HAP-1 (cell line): ENCODE data around the gene BSDC1.
"Not testable (repeated sequence)": the region's sequence is repeated elsewhere in the genome, so short reads cannot be mapped to it uniquely, and the experiment has no call there.

Experiments
- DNase-seq, 2 experiments: peaks; one replicate each; pipeline ENCODE4 v3.0.0-alpha.2; 2016 to 2020; ENCODE audit warnings: low spot score in 2 of 2
- H3K27me3 ChIP-seq: fragments of 250-450 bp; sonication (Bioruptor Pico); 2 replicates; pipeline ENCODE4 v1.5.1; 2020; ENCODE audit warnings: low read depth, mild to moderate bottlenecking, moderate library complexity
- H3K36me3 ChIP-seq: fragments of 250-450 bp; sonication (Bioruptor Pico); replicated peaks from 2 replicates; pipeline ENCODE4 v1.5.1; 2020; ENCODE audit warnings: mild to moderate bottlenecking
- H3K4me1 ChIP-seq: fragments of 250-450 bp; sonication (Bioruptor Pico); 2 replicates; pipeline ENCODE4 v1.5.1; 2020; ENCODE audit warnings: mild to moderate bottlenecking
- H3K4me3 ChIP-seq: fragments of 250-450 bp; sonication (Bioruptor Pico); 2 replicates; pipeline ENCODE4 v1.5.1; 2020; ENCODE audit warnings: mild to moderate bottlenecking, moderate library complexity
- H3K9me3 ChIP-seq: fragments of 250-450 bp; sonication (Bioruptor Pico); 2 replicates; pipeline ENCODE4 v1.5.1; 2020; ENCODE audit warnings: mild to moderate bottlenecking, moderate library complexity
- in situ Hi-C: fragments of 300-500 bp; cut with MboI; formaldehyde crosslinking; loops from 3 replicates; pipeline ENCODE4 v1.14.3; 2020; ENCODE audit warnings: low sequenced_read_pairs, inconsistent platforms, mixed read lengths

BSDC1 gene

DNA sequence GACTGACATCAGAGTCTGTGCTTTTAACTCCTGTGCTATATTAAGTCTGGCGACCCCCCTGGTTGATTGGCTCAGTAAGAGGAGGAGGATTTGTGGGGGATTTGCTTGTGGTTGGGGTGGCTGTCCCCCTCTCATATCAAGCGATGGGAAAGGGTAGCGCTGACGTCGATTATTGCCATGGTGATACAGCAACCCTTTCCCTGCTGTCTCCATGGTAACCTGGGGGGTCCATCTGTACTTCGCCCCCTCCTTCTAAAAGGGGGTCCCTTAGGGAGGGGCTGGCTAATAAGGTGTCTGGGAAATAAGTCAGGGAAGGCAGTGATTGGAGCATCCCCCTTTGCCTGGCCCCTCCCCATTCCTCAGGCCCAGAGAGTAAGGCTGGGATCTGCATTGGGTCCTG lies 36.6 kb downstream of the BSDC1 start:
- Histone ChIP-seq H3K36me3 (peaks cover 3% of the 10 kb centered on the region; the same call in 1 of the 2 replicates), H3K9me3 (no peaks in the 10 kb centered on the region), H3K27me3 (no peaks in the 10 kb centered on the region), H3K4me1 (no peaks in the 10 kb centered on the region), H3K4me3 (no peak overlapping the region)
- in situ Hi-C loops: no loop called here
- no peak for DNase-seq

GRCh38 chr1:32356478-32356877 lies 37.8 kb downstream of the BSDC1 start:
- in situ Hi-C loops: no loop called here
- DNase-seq: no peak
- Histone ChIP-seq H3K9me3 (no peaks in the 10 kb centered on the region), H3K36me3 (peaks cover 3% of the 10 kb centered on the region; the same call in 1 of the 2 replicates), H3K4me3 (no peak overlapping the region), H3K27me3 (no peaks in the 10 kb centered on the region), H3K4me1 (peaks cover 5% of the 10 kb centered on the region)

DNA sequence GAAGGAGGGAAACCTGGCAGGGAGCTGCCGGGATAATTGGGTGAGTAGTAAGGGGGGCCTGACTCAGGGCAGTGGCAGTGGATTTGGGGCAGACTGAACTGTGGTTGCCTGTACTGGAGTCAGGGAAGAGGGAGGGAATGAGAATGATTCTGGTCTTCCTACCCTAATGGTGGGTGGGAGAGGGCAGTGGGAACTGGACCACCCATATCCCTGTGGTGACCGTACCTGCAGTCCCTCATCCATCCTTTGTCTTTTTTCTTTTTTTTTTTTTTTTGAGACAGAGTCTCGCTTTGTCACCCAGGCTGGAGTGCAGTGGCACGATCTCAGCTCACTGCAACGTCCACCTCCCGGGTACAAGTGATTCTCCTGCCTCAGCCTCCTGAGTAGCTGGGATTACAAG lies 38.5 kb downstream of the BSDC1 start:
- in situ Hi-C loops, H3K27me3 ChIP-seq, H3K36me3 ChIP-seq, DNase-seq, H3K4me1 ChIP-seq, H3K4me3 ChIP-seq, H3K9me3 ChIP-seq: not testable (repeated sequence)

DNA sequence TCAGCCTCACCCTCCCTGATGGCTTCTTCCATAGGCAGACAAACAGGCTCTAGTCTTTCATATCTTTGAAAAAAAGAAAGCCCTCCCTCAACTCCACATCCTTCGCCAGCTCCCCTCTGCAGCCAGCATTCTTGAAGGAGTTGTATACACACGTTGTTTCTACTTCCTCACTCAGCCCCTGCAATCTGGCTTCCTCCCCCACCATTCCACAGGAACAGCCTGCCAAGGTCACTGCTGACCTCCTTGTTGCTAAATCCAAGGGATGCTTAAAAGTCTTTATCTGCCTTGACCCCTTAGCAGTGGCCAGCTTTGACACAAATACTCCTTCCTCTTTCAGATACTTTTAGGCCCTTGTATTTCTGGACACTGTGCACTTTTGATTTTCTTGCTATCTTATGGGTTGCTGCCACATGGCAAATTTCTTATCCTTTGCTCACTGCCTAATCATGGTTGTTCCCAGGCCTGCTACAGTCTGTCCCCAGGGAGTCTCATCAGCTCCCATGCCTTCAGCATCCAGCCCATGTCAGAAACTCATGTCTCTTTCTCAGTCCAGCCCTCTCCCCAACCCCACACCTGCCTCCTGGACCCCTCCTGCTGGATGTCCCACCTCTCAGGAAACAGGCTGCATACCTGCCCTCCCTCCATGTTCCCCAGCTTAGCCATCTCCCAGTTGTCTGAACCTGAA lies 40.2 kb downstream of the BSDC1 start:
- Histone ChIP-seq H3K36me3 (peaks cover 6% of the 10 kb centered on the region; the same call in 1 of the 2 replicates), H3K27me3 (no peaks in the 10 kb centered on the region), H3K4me3 (no peak overlapping the region), H3K4me1 (peaks cover 8% of the 10 kb centered on the region), H3K9me3 (0 out of 2 replicates have a peak, but pooled peaks cover 5% of the 10 kb centered on the region)
- DNase-seq: no peak
- in situ Hi-C loops: no loop called here

GRCh38 chr1:32353431-32353830 lies 40.8 kb downstream of the BSDC1 start:
- no peak for DNase-seq
- peaks cover 8% of the 10 kb centered on the region for H3K4me1 ChIP-seq
- H3K27me3 ChIP-seq: no peaks in the 10 kb centered on the region
- H3K9me3 ChIP-seq: 0 out of 2 replicates have a peak, but pooled peaks cover 5% of the 10 kb centered on the region
- H3K4me3 ChIP-seq: no peak overlapping the region
- H3K36me3 ChIP-seq: peaks cover 5% of the 10 kb centered on the region; the same call in 1 of the 2 replicates
- in situ Hi-C loops: no loop called here

DNA sequence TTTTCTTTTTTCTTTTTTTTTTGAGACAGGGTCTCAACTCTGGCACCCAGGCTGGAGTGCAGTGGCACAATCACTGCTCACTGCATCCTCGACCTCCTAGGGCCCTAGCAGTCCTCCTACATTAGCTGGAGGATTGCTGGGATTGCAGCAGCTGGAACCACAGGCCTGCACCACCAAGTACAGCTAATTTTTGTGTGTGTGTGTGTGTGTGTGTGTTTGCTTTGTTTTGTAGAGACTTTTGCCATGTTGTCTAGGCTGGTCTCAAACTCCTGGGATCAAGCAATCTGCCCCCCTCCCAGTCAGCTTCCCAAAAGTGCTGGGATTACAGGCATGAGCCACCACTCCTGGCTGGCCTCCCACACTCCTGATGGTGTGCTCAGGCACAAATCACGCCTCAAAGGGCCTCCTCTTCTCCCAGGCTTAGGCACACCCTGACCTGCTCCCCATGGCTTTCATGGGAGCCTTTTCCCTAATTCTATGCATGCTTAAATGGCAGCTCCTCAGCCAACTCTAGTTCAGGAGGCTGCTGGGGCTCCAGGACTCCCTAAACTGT lies 41.3 kb downstream of the BSDC1 start:
- Histone ChIP-seq H3K36me3 (peaks cover 3% of the 10 kb centered on the region; the same call in 1 of the 2 replicates), H3K27me3 (no peaks in the 10 kb centered on the region), H3K4me1 (peaks cover 8% of the 10 kb centered on the region), H3K4me3 (no peak overlapping the region), H3K9me3 (0 out of 2 replicates have a peak, but pooled peaks cover 5% of the 10 kb centered on the region)
- DNase-seq: no peak
- in situ Hi-C loops: no loop called here

- H3K4me3 ChIP-seq: peak overlapping the region; percentile 59
- in situ Hi-C loops: no loop called here
- DNase-seq: no peak
- 0 out of 2 replicates have a peak, but pooled peaks cover 5% of the 10 kb centered on the region for H3K9me3 ChIP-seq
- no peaks in the 10 kb centered on the region for H3K27me3 ChIP-seq
- H3K36me3 ChIP-seq: peaks cover 3% of the 10 kb centered on the region; the same call in 1 of the 2 replicates
- H3K4me1 ChIP-seq: peaks cover 8% of the 10 kb centered on the region
Observed at GRCh38 chr1:32352239-32352745, 41.9 kb downstream of the BSDC1 start.

DNA sequence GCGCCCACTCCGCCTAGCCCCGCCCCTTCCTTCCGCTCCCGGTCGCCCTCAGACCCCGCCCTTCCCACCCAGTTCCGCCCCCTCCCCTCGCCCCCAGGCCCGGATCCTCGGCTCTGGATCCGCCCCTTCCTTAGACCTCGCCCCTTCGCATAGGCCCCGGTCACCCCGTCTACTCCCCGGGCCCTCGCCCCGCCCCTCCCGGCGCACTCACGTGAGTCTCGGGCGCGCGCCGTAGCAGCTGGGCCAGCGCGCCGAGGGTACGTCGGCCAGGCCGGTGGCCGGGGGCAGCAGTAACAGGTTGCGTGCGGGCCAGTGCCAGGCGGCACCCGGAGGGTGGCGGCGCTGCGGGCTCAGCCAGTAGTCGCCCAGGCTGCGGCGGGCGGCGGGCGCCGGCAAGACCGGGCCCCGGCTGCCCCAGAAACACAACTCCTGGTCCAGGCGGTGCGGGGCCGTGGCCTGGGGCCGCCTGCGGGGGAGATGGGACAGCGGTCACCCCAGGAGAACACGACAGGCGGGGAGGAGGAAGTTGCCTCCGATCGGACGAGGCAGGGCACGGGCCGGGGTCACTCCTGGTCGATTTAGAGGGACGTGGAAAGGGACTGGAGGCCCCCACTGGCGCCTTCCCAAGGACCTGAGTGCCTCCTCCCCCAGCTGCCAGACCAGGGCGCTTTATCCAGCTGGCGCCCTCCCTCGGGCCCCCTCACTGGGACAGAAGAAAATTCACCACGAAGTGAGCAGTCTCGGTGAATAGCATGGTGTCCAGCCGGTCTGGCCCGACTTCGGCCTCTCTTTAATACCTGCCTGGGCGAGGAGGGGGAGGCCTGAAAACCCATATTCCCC lies 42.6 kb downstream of the BSDC1 start:
- H3K9me3 ChIP-seq: 0 out of 2 replicates have a peak, but pooled peaks cover 5% of the 10 kb centered on the region
- peaks cover 8% of the 10 kb centered on the region for H3K4me1 ChIP-seq
- peak overlapping the region; percentile 59 for H3K4me3 ChIP-seq
- peaks cover 3% of the 10 kb centered on the region; the same call in 1 of the 2 replicates for H3K36me3 ChIP-seq
- in situ Hi-C loops: no loop called here
- H3K27me3 ChIP-seq: no peaks in the 10 kb centered on the region
- DNase-seq: peak; percentile 91 to 98

DNA sequence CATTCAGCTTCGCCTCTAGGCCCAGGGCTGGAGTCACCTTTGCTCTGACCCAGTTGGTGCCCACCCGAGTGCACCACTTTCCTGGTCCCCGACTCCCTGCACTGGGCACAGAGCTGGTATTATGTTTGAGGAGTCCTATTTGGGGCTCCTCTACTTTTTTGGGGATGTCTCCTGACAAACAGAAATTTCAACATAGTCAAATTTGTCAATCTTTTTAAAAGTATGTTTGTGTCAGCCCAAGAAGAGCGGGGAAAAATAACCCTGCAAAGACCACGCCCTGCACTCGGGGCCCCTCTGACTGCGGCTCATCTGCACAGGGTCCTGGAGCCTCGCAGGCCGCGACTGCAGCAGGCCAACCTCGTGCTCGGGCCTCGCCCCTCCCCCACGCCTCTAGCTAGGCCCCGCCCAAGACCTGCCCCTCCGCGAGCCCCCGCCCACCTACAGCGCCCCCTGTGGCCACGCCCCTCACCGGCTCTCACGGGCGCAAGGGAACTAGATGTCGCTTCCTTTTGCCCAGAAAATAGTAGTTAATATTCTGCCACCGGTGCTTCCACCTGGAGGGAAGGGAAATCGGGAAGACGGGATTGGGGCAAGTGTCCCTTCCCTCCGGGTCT lies 43.3 kb downstream of the BSDC1 start:
- no peaks in the 10 kb centered on the region for H3K27me3 ChIP-seq
- H3K9me3 ChIP-seq: 0 out of 2 replicates have a peak, but pooled peaks cover 5% of the 10 kb centered on the region
- in situ Hi-C loops: no loop called here
- peak; percentile 55 to 88 for DNase-seq
- H3K36me3 ChIP-seq: peaks cover 3% of the 10 kb centered on the region; the same call in 1 of the 2 replicates
- H3K4me1 ChIP-seq: peaks cover 8% of the 10 kb centered on the region
- H3K4me3 ChIP-seq: peak overlapping the region; percentile 59

- Histone ChIP-seq H3K27me3 (no peaks in the 10 kb centered on the region), H3K36me3 (peaks cover 3% of the 10 kb centered on the region; the same call in 1 of the 2 replicates), H3K4me1 (peaks cover 8% of the 10 kb centered on the region), H3K9me3 (0 out of 2 replicates have a peak, but pooled peaks cover 5% of the 10 kb centered on the region), H3K4me3 (no peak overlapping the region)
- in situ Hi-C loops: no loop called here
- DNase-seq: no peak
Observed at GRCh38 chr1:32349211-32349708, 45.0 kb downstream of the BSDC1 start.

- no peak for DNase-seq
- H3K9me3 ChIP-seq: 0 out of 2 replicates have a peak, but pooled peaks cover 5% of the 10 kb centered on the region
- H3K4me3 ChIP-seq: no peak overlapping the region
- in situ Hi-C loops: no loop called here
- H3K27me3 ChIP-seq: no peaks in the 10 kb centered on the region
- peaks cover 3% of the 10 kb centered on the region; the same call in 1 of the 2 replicates for H3K36me3 ChIP-seq
- peaks cover 3% of the 10 kb centered on the region; the same call in 1 of the 2 replicates for H3K4me1 ChIP-seq
Observed at GRCh38 chr1:32346532-32347157, 47.6 kb downstream of the BSDC1 start.

DNA sequence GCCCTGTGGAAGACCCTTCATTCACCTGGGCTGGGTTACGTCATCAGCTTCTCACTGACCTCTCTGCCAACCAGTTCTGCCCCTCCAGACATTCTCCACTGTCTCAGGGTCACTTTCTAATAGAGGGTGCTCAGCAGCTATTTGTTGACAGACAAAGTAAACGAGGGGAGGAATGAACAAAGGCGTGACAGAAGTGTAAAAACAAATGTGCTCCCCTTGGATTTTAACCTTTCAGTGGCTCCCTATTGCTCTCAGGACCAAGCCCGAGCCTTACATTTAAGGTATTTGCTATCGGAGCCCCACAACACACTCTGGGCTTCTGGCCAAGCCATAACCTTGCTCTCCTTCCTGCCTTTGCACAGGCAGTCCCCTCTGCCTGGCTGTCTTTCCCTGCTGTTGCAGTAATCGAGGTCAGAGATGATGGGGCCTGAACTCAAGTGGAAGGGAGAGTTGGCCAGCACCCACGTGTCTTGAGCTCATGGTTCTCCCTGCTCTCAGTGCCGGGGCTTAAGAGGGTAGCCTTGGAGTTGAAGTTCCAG lies 48.9 kb downstream of the BSDC1 start:
- H3K27me3 ChIP-seq: no peaks in the 10 kb centered on the region
- H3K4me3 ChIP-seq: no peak overlapping the region
- no peaks in the 10 kb centered on the region for H3K4me1 ChIP-seq
- no peaks in the 10 kb centered on the region for H3K9me3 ChIP-seq
- DNase-seq: no peak
- H3K36me3 ChIP-seq: no peaks in the 10 kb centered on the region
- in situ Hi-C loops: no loop called here
